Stimulated activated CD8-positive, alpha-beta memory T cell treated with anti-CD3 and anti-CD28 coated beads, Interleukin-7, amount 100 ng/mL, for 48 hours (primary cell): ENCODE data around the gene ST3GAL3.

Experiments used
- DNase-seq, 2 donors: peaks; one replicate each; pipeline ENCODE4 v3.0.0-alpha.2; 2020; ENCODE audit warnings: low read depth in 1 of 2; ENCODE audit errors: extremely low read depth in 1 of 2

The ST3GAL3 gene

DNA sequence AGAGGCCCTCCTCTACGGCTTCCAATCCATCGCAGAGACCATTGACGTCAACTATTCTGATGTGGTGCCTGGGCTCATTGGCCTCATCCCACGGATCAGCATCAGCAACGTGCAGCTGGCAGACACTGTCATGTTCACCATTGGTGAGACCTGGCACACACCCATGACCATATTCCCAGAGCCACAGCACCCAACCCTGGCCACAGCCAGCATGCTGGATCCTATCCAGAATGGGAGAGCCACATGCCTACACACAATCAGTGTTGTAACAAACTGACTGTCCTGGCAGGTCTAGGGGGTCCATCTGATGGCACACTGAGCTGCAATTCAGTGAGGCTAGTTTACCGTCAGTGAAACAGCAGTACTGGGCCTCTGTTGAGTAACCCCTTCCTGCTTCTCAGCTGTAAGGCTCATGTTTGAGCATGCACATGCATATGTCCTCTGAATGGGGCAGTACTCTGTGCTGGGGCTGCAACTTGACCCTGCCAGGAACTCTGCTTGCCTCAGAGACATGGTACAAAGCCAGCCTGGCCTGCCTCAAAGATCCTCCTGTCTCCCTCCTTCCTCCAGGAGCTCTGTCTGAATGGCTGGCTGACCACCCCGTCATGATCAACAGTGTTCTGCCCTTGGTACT is 250.2 kb downstream of the ST3GAL3 start:
- DNase-seq, result no peak

DNA sequence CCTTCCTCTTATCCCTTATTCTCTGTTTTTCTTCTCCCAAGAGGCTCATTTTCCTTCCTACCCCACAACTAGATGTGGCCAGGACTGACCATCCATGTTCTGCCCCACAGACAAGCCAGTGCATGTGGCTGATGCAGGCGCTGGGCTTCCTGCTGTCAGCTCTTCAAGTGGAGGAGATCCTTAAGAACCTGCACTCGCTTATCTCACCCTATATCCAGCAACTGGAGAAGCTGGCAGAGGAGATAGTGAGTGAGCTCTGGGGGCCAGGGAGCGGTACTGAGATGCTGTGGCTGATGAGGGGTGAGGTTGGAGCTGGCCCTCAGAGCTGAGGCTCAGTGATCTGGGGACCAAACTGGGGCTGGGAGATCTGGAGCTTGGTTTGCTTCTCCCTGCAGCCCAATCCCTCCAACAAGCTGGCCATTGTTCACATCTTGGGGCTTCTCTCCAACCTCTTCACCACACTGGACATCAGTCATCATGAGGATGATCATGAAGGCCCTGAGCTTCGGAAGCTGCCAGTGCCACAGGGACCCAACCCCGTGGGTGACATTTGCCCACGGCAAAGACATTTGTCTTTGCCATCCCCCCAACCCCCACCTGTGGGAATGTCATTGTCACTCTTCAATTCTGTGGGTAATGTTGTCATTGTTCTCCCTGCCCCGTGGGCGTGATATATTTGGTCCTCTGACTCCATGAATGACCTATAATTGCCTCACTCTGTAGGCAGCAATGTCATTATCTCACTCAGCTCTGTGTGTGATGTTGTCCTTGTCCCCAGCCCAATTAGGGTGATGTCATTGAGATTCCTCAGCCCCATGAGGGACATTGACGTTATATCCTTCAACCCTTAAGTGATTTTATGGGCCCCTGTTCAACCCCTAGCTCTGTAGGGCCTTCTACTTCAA is 251.3 kb downstream of the ST3GAL3 start:
- no peak for DNase-seq

DNA sequence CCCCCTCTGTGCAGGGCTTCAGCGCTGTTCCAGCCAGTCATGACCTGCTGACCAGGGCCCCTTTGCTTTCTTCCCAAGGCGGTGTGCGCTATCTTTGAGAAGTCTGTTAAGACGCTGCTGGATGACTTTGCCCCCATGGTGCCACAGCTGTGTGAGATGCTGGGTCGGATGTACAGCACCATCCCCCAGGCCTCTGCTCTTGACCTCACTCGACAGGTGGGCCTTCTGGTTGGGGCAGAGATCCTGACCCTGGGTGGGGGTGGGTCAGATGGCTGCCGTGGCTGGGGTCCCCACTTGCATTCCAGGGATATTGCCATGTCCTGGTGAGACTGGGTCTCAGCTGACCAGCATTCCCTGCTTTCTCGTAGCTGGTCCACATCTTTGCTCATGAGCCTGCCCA is 253.5 kb downstream of the ST3GAL3 start:
- no peak for DNase-seq

DNA sequence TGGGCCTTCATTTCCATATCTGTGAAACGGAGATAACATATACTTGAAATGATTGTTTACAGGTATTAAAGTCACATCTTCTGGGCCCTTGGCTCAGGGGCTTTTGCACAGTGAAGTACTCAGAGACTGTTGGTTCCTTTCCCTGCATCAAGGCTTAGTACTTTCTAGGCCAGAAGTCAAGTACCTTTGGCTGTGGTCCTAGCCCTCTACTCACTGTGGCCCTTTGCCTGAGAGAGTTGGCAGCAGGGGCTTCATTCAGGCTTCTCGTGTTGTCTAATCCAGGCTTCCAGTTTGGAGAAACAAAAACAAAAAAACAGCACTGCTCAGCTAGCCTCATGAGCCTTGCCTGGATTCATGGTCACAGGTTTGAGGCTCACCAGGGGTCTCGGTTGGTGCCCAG is 254.4 kb downstream of the ST3GAL3 start:
- no peak for DNase-seq

DNA sequence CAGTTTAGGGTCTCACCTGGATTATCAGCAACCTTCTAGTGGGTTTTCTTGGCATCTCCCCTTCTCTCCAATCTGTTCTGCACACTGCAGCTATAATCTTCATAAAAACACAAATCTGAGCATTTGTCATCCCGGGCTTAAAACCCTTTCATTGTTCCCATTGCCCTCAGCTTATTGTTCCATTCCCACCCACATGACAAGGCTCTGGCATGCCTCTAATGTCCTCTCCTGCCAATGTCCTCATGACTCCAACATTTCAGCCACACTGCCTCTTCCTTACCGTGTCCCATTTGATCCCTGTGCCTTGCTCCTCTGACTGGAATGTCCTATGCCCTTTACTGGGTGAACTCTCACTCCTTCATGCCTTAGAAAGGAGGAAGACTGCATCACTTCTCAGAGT is 255.0 kb downstream of the ST3GAL3 start:
- DNase-seq, result no peak

DNA sequence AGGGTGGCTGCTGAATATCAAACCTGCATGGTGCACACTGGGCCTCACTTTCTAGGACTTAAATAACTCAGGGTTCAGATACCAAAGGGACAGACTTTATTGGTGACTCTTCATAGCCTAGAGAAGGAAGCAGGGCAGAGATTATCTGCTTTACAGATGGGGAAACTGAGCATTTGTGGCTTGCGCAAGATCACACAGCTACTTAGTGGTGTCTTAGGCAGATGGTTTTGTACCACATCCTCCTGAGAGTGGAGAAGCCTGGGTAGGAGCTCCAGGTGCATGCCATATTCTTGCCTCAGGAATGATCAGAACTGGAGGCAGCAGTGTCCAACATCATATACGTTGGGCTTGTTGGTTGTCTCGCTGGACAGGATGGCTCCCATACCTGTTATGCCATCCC is 255.7 kb downstream of the ST3GAL3 start:
- DNase-seq, result no peak

DNA sequence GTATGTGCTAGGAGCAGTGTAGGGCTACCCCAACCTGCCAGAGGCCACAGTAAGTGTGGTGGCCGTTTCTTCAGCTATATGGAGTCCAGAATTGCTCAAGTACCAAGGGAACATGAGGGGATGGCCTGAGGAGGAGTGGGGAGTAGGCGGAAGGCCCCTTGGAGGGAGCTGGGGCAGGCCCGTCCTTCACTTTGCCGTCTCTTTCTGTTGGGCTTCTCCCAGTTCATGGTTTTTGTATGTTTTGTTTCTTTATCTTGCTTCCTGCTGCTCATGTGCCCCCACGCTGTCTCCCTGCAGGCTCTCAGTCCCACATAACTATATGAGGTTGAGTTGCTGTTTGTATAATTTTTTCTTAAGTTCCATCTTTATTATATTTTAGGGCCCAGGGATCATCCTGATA is 256.6 kb downstream of the ST3GAL3 start:
- no peak for DNase-seq

DNA sequence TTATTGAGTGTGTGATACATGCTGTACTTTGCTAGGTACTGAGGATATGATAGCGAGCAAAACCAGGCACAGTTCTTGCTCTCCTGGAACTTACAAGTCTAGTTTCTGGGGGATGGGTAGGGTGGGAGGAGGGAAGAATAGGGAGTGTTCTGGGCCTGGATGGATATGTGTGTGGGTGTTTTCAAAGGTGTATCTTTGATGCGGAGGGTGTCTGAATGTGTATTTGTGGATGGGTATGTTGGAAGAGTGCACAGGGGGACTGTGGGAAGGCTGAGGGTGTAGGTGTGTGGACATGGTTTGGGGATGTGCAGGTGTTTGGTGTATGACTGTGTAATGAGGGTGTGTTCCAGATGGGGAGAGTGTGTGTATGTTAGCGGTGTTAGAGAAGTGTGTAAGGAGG is 258.0 kb downstream of the ST3GAL3 start:
- DNase-seq, result no peak

DNA sequence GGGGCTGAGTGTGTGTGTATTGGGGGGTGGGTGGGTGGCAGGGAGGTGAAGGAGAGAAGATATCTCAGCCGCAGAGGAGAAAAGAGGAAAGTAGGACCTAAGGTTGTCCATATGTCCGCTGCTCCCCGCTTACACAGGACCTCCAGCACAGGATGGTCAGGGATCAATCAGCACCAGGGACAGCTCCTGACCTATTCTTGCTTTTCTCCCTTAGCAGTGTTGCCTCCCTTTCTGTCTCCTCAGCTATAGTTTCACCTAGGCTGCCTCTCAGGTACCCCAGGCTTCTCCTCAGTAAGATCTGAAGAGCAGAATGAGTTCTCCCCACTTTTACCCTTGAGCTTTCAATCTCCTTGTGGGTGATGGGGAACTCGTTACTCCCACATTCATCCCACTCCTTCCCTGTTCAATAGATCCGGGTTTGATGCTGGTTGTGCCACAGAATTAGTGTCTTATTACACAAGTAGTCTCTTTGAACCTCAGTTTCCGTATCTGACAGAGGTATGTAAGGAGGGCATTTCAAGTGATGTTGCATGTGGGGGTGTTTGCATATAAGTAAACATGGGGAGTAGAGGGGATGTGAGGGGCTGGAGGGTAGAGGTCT is 261.1 kb downstream of the ST3GAL3 start:
- no peak for DNase-seq

DNA sequence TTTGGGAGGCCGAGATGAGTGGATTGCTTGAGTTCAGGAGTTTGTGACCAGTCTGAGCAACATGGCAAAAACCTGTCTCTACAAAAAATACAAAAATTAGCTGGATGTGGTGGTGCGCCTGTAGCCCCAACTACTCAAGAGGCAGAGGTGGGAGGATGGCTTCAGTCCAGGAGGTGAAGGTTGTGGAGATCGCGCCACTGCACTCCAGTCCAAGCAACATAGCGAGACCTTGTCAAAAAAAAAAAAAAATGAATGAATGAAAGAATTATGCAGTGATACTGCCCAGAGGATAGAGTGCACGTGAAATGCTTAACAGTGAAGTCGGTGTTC is 262.0 kb downstream of the ST3GAL3 start:
- no peak for DNase-seq

DNA sequence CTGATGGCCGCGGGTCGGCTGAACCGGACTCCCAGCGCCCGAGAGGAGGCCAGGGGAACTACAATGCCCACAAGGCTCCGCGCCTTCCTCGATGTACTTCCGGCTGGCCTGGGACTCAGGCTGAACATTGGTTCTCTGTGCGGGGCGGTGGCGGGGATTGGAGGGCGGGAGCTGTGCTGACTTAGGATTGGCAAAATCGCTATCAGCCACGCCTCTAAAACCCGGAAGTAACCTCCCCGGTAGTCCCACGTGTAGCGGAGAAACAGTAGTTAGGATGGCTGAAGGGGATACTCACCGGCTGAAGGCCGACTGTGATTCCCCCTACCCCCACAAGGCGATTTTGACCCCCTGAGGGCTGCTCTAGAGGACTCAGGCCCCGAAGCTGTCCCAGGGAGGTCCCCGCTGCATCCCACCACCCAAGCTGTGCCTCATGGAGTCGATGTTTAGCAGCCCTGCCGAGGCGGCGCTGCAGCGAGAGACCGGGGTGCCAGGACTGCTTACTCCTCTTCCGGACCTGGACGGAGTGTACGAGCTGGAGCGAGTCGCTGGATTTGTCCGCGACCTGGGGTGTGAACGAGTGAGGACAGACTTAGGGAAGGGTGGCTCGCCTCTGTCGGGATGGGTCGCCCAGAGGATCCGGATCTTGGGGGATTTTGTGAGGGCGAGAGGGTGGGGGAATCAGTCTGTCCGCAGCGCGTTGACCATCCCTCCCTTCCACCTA is 262.6 kb downstream of the ST3GAL3 start, which contains the start of gene DPH2:
Gene DPH2, plus strand, starts transcription at position 265 of the 721 bp plus-strand sequence. Its CDS starts 166 bp downstream, at position 431.
- DNase-seq, result peak; percentile 86 to 97

DNA sequence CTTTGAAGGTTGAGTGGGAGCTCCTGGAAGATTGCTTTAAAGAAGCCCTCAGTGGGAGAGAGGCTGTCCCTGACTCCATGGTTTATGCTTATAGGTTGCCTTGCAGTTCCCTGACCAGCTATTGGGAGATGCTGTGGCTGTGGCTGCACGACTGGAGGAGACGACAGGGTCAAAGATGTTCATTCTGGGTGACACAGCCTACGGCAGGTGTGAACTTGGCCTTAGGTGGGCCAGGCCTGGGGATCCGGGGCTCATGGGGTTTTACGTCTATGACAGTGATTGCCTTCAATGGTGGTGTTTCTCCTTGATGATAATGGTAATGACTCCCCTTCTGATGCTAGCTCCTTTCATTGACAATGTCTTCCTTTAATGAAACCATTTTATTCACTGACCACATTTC is 263.2 kb downstream of the ST3GAL3 start:
- no peak for DNase-seq

DNA sequence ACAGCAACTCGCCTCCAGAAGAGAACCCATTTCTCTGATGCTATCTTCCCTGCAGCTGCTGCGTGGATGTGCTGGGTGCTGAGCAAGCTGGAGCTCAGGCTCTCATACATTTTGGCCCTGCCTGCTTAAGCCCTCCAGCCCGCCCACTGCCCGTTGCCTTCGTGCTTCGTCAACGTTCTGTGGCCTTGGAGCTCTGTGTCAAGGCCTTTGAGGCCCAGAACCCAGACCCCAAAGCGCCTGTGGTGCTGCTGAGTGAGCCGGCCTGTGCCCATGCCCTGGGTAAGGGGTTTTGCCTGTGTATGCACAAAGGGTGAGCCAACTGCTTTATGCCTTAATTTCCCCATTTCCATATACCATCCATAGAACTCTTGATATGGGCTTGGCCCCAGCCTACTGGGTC is 263.6 kb downstream of the ST3GAL3 start:
- no peak for DNase-seq

DNA sequence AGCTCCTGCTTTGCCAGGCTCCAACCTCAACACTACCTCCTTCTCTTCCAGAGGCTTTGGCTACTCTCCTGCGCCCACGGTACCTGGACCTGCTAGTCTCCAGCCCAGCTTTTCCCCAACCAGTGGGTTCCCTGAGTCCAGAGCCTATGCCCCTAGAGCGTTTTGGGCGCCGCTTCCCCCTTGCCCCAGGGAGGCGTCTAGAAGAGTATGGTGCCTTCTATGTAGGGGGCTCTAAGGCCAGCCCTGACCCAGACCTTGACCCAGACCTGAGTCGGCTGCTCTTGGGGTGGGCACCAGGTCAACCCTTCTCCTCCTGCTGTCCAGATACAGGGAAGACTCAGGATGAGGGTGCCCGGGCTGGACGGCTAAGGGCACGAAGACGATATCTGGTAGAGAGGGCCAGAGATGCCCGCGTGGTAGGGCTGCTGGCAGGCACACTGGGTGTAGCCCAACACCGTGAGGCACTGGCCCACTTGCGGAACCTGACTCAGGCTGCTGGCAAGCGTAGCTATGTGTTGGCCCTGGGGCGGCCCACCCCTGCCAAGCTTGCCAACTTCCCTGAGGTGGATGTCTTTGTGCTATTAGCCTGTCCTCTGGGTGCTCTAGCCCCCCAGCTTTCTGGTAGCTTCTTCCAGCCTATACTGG is 264.1 kb downstream of the ST3GAL3 start:
- no peak for DNase-seq

DNA sequence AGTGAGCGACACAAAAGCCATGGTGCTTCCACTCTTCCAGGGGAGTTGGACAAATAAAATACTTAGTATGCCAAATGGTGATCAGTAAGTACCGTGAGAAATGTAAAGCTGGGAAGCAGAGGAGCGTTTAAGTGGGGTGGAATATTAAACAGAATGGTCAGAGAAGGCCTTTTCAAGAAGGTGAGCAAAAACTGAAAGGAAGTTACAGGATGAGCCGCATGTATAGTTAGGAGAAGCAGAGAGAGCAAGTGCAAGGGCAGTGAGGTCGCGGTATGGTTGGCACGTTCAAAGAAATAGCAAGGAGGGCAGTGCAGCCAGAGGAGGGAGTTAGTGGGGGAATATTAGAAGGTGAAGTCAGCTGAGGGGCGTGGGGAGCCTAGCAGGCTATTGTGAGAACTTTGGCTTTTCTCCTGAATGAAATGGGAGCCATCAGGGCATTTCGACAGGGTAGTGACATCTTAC is 266.7 kb downstream of the ST3GAL3 start:
- no peak for DNase-seq

DNA sequence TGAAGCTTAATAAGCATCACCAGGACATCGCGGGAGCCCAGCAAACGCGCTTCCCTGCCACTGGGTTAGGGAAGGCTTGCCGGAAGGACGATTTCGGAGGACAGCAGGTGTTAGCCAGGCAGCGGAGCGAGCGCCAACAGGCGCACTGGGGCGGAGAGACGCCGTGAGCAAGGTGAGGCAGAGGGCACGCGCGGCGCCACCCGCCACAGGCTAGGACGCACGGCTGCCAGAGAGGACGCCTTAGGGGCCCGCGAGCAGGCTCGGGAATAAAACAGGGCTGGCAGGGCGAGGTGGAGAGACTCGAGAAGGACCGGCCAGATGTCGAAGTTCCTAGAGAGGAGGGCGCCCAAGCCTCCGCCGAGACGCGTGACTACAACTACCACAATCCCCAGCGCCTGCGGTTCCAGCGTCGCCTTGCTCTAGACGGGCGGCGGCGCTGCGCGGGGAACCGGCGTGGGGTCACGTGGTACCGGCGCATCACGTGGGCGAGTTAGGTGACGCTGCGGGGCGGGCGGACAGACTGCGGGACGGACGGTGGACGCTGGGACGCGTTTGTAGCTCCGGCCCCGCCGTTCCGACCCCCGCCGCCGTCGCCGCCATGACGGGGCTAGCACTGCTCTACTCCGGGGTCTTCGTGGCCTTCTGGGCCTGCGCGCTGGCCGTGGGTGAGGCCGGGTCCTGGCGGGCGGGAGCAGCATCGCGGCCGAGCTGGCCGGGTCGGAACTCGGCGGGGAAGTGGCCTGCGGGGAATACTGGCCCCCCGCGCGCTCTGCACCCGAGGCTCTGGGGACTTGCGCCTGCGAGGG is 267.3 kb downstream of the ST3GAL3 start, which contains the start of gene ATP6V0B:
Gene ATP6V0B, plus strand, starts transcription at position 518 of the 806 bp plus-strand sequence. Its CDS starts 81 bp downstream, at position 599.
- DNase-seq, result peak; percentile 94

DNA sequence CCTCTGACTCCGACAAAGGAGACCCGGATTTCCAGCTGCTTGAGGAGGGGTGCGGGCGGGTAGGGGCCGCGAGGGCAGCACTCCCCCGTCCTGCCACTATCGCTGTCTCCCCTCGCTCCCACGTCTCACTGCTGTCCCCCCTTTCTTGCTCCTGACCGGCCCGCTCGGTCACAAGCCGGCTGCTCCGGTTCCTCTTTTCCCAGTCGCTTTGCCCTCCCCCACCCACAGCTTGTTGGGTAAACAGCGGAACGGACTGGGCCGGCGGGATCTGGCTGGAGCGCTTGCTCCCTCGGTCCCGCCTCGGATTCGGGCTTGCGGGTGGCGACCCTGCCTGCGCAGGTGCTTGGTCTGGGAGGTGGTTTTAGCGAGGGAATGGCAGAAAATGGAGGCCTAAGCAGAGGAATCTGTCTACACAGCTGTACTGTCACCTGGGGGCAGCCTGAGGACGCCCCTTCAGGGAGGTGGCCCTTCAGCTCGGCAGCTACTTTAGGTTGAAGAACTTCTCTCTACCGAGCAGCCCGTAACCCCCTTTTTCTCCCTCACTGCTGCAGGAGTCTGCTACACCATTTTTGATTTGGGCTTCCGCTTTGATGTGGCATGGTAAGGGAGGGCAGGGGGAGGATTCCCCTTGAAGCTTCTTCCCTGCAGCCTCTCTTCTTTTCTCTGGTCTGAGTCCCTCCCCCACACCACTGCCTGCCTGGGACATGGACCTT is 268.1 kb downstream of the ST3GAL3 start:
- DNase-seq, result no peak

DNA sequence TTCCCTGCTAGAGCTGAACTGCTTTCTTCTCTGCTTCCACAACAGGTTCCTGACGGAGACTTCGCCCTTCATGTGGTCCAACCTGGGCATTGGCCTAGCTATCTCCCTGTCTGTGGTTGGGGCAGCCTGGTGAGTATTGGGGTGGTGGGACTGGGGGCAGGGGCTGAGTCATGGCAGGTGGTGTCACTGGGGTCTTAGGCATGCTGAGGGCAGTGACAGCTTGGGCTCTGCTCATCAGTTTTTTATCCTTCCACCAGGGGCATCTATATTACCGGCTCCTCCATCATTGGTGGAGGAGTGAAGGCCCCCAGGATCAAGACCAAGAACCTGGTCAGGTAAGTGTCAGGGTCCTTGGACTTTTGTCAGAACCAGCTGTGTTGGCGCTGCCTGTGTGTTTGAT is 268.7 kb downstream of the ST3GAL3 start:
- no peak for DNase-seq

DNA sequence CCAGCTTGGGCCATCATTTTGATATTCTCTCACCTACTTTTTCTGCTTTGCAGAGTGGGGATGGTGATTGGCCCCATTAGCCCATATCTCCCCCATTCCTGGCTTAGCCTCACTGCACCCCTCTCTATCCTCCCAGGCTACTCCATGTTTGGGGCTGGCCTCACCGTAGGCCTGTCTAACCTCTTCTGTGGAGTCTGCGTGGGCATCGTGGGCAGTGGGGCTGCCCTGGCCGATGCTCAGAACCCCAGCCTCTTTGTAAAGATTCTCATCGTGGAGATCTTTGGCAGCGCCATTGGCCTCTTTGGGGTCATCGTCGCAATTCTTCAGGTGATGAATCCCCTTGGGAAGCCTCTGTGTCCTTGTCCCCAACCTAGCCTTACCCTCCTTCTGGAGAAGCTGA is 269.6 kb downstream of the ST3GAL3 start:
- DNase-seq, result no peak
